ENCODE data around the gene MEGF11.

MEGF11 gene

GRCh38 chr15:66039117-66039871, 214.3 kb downstream of the MEGF11 start:
- Histone ChIP-seq H3K9me3 (replicated peaks; ENCODE audit: low read length) (no peaks in the 10 kb centered on the region), H3K27me3 (ENCODE audit: control insufficient read depth, insufficient read depth, low read length) (peaks cover 70% of the 10 kb centered on the region), H3K4me3 (ENCODE audit: low read length) (no peak overlapping the region), H3K4me2 (ENCODE audit: low read length) (no peak overlapping the region), H3K36me3 (ENCODE audit: insufficient read depth, low read length) (no peaks in the 10 kb centered on the region), H3K9ac (ENCODE audit: low read depth, low read length) (no peak overlapping the region), H3K4me1 (ENCODE audit: control insufficient read depth, insufficient read depth, low read length) (no peaks in the 10 kb centered on the region)

GRCh38 chr15:66038387-66039116, 215.0 kb downstream of the MEGF11 start:
- Histone ChIP-seq H3K4me1 (ENCODE audit: control insufficient read depth, insufficient read depth, low read length) (no peaks in the 10 kb centered on the region), H3K9ac (ENCODE audit: low read depth, low read length) (no peak overlapping the region), H3K9me3 (replicated peaks; ENCODE audit: low read length) (no peaks in the 10 kb centered on the region), H3K27me3 (ENCODE audit: control insufficient read depth, insufficient read depth, low read length) (peaks cover 63% of the 10 kb centered on the region), H3K4me3 (ENCODE audit: low read length) (no peak overlapping the region), H3K4me2 (ENCODE audit: low read length) (no peak overlapping the region), H3K36me3 (ENCODE audit: insufficient read depth, low read length) (no peaks in the 10 kb centered on the region)

- Histone ChIP-seq H3K9me3 (replicated peaks; ENCODE audit: low read length) (no peaks in the 10 kb centered on the region), H3K36me3 (ENCODE audit: insufficient read depth, low read length) (no peaks in the 10 kb centered on the region), H3K4me1 (ENCODE audit: control insufficient read depth, insufficient read depth, low read length) (no peaks in the 10 kb centered on the region), H3K9ac (ENCODE audit: low read depth, low read length) (no peak overlapping the region), H3K27me3 (ENCODE audit: control insufficient read depth, insufficient read depth, low read length) (peaks cover 56% of the 10 kb centered on the region), H3K4me2 (ENCODE audit: low read length) (no peak overlapping the region), H3K4me3 (ENCODE audit: low read length) (no peak overlapping the region)
Measured at GRCh38 chr15:66036859-66037258, 216.7 kb downstream of the MEGF11 start.

GRCh38 chr15:66035901-66036300, 217.6 kb downstream of the MEGF11 start:
- Histone ChIP-seq H3K4me2 (ENCODE audit: low read length) (no peak overlapping the region), H3K9me3 (replicated peaks; ENCODE audit: low read length) (no peaks in the 10 kb centered on the region), H3K9ac (ENCODE audit: low read depth, low read length) (no peak overlapping the region), H3K36me3 (ENCODE audit: insufficient read depth, low read length) (no peaks in the 10 kb centered on the region), H3K4me3 (ENCODE audit: low read length) (no peak overlapping the region), H3K4me1 (ENCODE audit: control insufficient read depth, insufficient read depth, low read length) (no peaks in the 10 kb centered on the region), H3K27me3 (ENCODE audit: control insufficient read depth, insufficient read depth, low read length) (peaks cover 59% of the 10 kb centered on the region)

GRCh38 chr15:66033143-66033542, 220.4 kb downstream of the MEGF11 start:
- Histone ChIP-seq H3K9me3 (replicated peaks; ENCODE audit: low read length) (no peaks in the 10 kb centered on the region), H3K36me3 (ENCODE audit: insufficient read depth, low read length) (no peaks in the 10 kb centered on the region), H3K4me3 (ENCODE audit: low read length) (no peak overlapping the region), H3K9ac (ENCODE audit: low read depth, low read length) (no peak overlapping the region), H3K4me2 (ENCODE audit: low read length) (no peak overlapping the region), H3K4me1 (ENCODE audit: control insufficient read depth, insufficient read depth, low read length) (no peaks in the 10 kb centered on the region), H3K27me3 (ENCODE audit: control insufficient read depth, insufficient read depth, low read length) (peaks cover 47% of the 10 kb centered on the region)

- no peak overlapping the region for H3K4me3 ChIP-seq (ENCODE audit: low read length)
- peaks cover 43% of the 10 kb centered on the region for H3K27me3 ChIP-seq (ENCODE audit: control insufficient read depth, insufficient read depth, low read length)
- no peaks in the 10 kb centered on the region for H3K4me1 ChIP-seq (ENCODE audit: control insufficient read depth, insufficient read depth, low read length)
- H3K4me2 ChIP-seq (ENCODE audit: low read length): no peak overlapping the region
- no peaks in the 10 kb centered on the region for H3K36me3 ChIP-seq (ENCODE audit: insufficient read depth, low read length)
- no peak overlapping the region for H3K9ac ChIP-seq (ENCODE audit: low read depth, low read length)
- H3K9me3 ChIP-seq (replicated peaks; ENCODE audit: low read length): no peaks in the 10 kb centered on the region
Measured at GRCh38 chr15:66032006-66032405, 221.5 kb downstream of the MEGF11 start.

GRCh38 chr15:66030650-66031049, 222.9 kb downstream of the MEGF11 start:
- Histone ChIP-seq H3K9ac (ENCODE audit: low read depth, low read length) (no peak overlapping the region), H3K4me3 (ENCODE audit: low read length) (no peak overlapping the region), H3K9me3 (replicated peaks; ENCODE audit: low read length) (no peaks in the 10 kb centered on the region), H3K4me2 (ENCODE audit: low read length) (no peak overlapping the region), H3K36me3 (ENCODE audit: insufficient read depth, low read length) (no peaks in the 10 kb centered on the region), H3K4me1 (ENCODE audit: control insufficient read depth, insufficient read depth, low read length) (no peaks in the 10 kb centered on the region), H3K27me3 (ENCODE audit: control insufficient read depth, insufficient read depth, low read length) (peaks cover 38% of the 10 kb centered on the region)

GRCh38 chr15:66029650-66030049, 223.9 kb downstream of the MEGF11 start:
- Histone ChIP-seq H3K9ac (ENCODE audit: low read depth, low read length) (no peak overlapping the region), H3K4me3 (ENCODE audit: low read length) (no peak overlapping the region), H3K4me2 (ENCODE audit: low read length) (no peak overlapping the region)

GRCh38 chr15:66027268-66027805, 226.2 kb downstream of the MEGF11 start:
- no peaks in the 10 kb centered on the region for H3K36me3 ChIP-seq (ENCODE audit: insufficient read depth, low read length)
- H3K4me3 ChIP-seq (ENCODE audit: low read length): no peak overlapping the region
- peaks cover 37% of the 10 kb centered on the region for H3K27me3 ChIP-seq (ENCODE audit: control insufficient read depth, insufficient read depth, low read length)
- no peaks in the 10 kb centered on the region for H3K4me1 ChIP-seq (ENCODE audit: control insufficient read depth, insufficient read depth, low read length)
- no peaks in the 10 kb centered on the region for H3K9me3 ChIP-seq (replicated peaks; ENCODE audit: low read length)
- no peak overlapping the region for H3K4me2 ChIP-seq (ENCODE audit: low read length)
- H3K9ac ChIP-seq (ENCODE audit: low read depth, low read length): no peak overlapping the region

More at GRCh38 chr15:66029650-66030049, 223.9 kb downstream of the MEGF11 start:
- Histone ChIP-seq H3K4me1 (ENCODE audit: control insufficient read depth, insufficient read depth, low read length) (no peaks in the 10 kb centered on the region), H3K9me3 (replicated peaks; ENCODE audit: low read length) (no peaks in the 10 kb centered on the region), H3K27me3 (ENCODE audit: control insufficient read depth, insufficient read depth, low read length) (peaks cover 30% of the 10 kb centered on the region), H3K36me3 (ENCODE audit: insufficient read depth, low read length) (no peaks in the 10 kb centered on the region)

GRCh38 chr15:66025972-66026371, 227.6 kb downstream of the MEGF11 start:
- Histone ChIP-seq H3K27me3 (ENCODE audit: control insufficient read depth, insufficient read depth, low read length) (peaks cover 25% of the 10 kb centered on the region), H3K4me1 (ENCODE audit: control insufficient read depth, insufficient read depth, low read length) (no peaks in the 10 kb centered on the region), H3K36me3 (ENCODE audit: insufficient read depth, low read length) (no peaks in the 10 kb centered on the region), H3K9ac (ENCODE audit: low read depth, low read length) (no peak overlapping the region), H3K9me3 (replicated peaks; ENCODE audit: low read length) (no peaks in the 10 kb centered on the region), H3K4me3 (ENCODE audit: low read length) (no peak overlapping the region), H3K4me2 (ENCODE audit: low read length) (no peak overlapping the region)

GRCh38 chr15:66025015-66025452, 228.5 kb downstream of the MEGF11 start:
- no peak overlapping the region for H3K9ac ChIP-seq (ENCODE audit: low read depth, low read length)
- no peak overlapping the region for H3K4me3 ChIP-seq (ENCODE audit: low read length)
- H3K9me3 ChIP-seq (replicated peaks; ENCODE audit: low read length): no peaks in the 10 kb centered on the region
- H3K4me1 ChIP-seq (ENCODE audit: control insufficient read depth, insufficient read depth, low read length): no peaks in the 10 kb centered on the region
- no peak overlapping the region for H3K4me2 ChIP-seq (ENCODE audit: low read length)
- H3K27me3 ChIP-seq (ENCODE audit: control insufficient read depth, insufficient read depth, low read length): peaks cover 20% of the 10 kb centered on the region
- no peaks in the 10 kb centered on the region for H3K36me3 ChIP-seq (ENCODE audit: insufficient read depth, low read length)
